Activated B cell treated with CpG ODN at 0.5 μM for 24 hours (primary cell): Measurements from ENCODE around the gene FAAP20. TPM values are rescaled to one million over a fixed set of nuclear protein-coding genes. Genes with fewer than 3 reads are reported as not detected.

Experiments used
- ATAC-seq: fragments of 200-7000 bp; cut with Tn5 transposase; one replicate; pipeline ENCODE4 v1.10.0; 2021; ENCODE audit warnings: low read depth, mild to moderate bottlenecking, moderate library complexity
- CTCF ChIA-PET: fragments of 350-600 bp; sonication (Branson Sonifier 250); formaldehyde crosslinking; loops from one replicate; lab custom pipeline; 2021; ENCODE audit warnings: antibody characterized with exemption; lab: Charles Lee
- POLR2A ChIA-PET: fragments of 350-600 bp; sonication (Branson Sonifier 250); formaldehyde crosslinking; loops from one replicate; lab custom pipeline; 2021; ENCODE audit warnings: antibody characterized with exemption; lab: Charles Lee
- DNase-seq: peaks from one replicate; pipeline ENCODE4 v3.0.0; 2022
- H3K27ac Mint-ChIP-seq: one replicate; pipeline ENCODE4 v1.8.0; 2020; ENCODE audit warnings: mixed read lengths
- H3K27me3 Mint-ChIP-seq: one replicate; pipeline ENCODE4 v1.8.0; 2021; ENCODE audit warnings: mixed read lengths
- H3K36me3 Mint-ChIP-seq: one replicate; pipeline ENCODE4 v1.8.0; 2021; ENCODE audit warnings: low read depth, mixed read lengths
- H3K4me1 Mint-ChIP-seq: one replicate; pipeline ENCODE4 v1.8.0; 2021; ENCODE audit warnings: mixed read lengths
- H3K4me3 Mint-ChIP-seq: one replicate; pipeline ENCODE4 v1.8.0; 2020; ENCODE audit warnings: mild to moderate bottlenecking, mixed read lengths
- H3K9me3 Mint-ChIP-seq: one replicate; pipeline ENCODE4 v1.8.0; 2020; ENCODE audit warnings: mixed read lengths
- CTCF ChIP-seq: fragments of 200-600 bp; IDR thresholded peaks from one replicate; pipeline ENCODE4 v1.8.0; 2022; ENCODE audit warnings: antibody characterized with exemption, mild to moderate bottlenecking
- intact Hi-C: fragments of 100-400 bp; cut with micrococcal nuclease; formaldehyde crosslinking; loops from one replicate; pipeline ENCODE4 v1.15.1; 2024
- total RNA-seq: library from RNA; stranded (reverse); gene quantifications from 2 replicates; pipeline ENCODE4 v1.2.3, GENCODE V29; 2022

Gene FAAP20
- total RNA-seq, 1 donor from 2014 or later: 73.7 TPM

GRCh38 chr1:2188336-2188735, 6.2 kb downstream of the FAAP20 start:
- intact Hi-C loops: no loop called here
- ChIA-PET POLR2A (interaction anchor here (0.7 to 1.2 kb wide), 3 partner anchors 9 to 55 kb away, joined by 3 to 8 read pairs (median 8); no protein-coding TSS in a partner anchor), CTCF (interaction anchor here (2.1 kb wide), 1 partner anchor 14 kb away, joined by 8 read pairs; no protein-coding TSS in a partner anchor)
- H3K36me3 Mint-ChIP-seq: peaks cover 30% of the 10 kb centered on the region
- H3K9me3 Mint-ChIP-seq: no peaks in the 10 kb centered on the region
- DNase-seq (no peak), ATAC-seq (no peak)
- TF ChIP-seq CTCF: no peak
- no peak overlapping the region for H3K27ac Mint-ChIP-seq
- H3K27me3 Mint-ChIP-seq: no peaks in the 10 kb centered on the region
- no peak overlapping the region for H3K4me3 Mint-ChIP-seq
- H3K4me1 Mint-ChIP-seq: peaks cover 17% of the 10 kb centered on the region

GRCh38 chr1:2187619-2188018, 7.0 kb downstream of the FAAP20 start:
- Mint-ChIP-seq H3K36me3 (peaks cover 29% of the 10 kb centered on the region), H3K4me1 (peaks cover 14% of the 10 kb centered on the region), H3K9me3 (no peaks in the 10 kb centered on the region), H3K4me3 (no peak overlapping the region), H3K27ac (no peak overlapping the region), H3K27me3 (no peaks in the 10 kb centered on the region)
- no peak for TF ChIP-seq CTCF
- intact Hi-C loops: no loop called here
- POLR2A ChIA-PET: interaction anchor here (0.7 kb wide), 1 partner anchor 369 kb away, joined by 5 read pairs; the partner anchor contains the start of gene TNFRSF14
- DNase-seq (no peak), ATAC-seq (no peak)
- CTCF ChIA-PET: interaction anchor here (2.1 kb wide), 1 partner anchor 13 kb away, joined by 8 read pairs; no protein-coding TSS in a partner anchor

- Mint-ChIP-seq H3K36me3 (peaks cover 27% of the 10 kb centered on the region), H3K27me3 (no peaks in the 10 kb centered on the region), H3K4me1 (peaks cover 14% of the 10 kb centered on the region), H3K27ac (no peak overlapping the region), H3K4me3 (no peak overlapping the region), H3K9me3 (no peaks in the 10 kb centered on the region)
- TF ChIP-seq CTCF: no peak
- intact Hi-C loops: no loop called here
- ATAC-seq: no peak
- CTCF ChIA-PET: no interaction called here
- POLR2A ChIA-PET: interaction anchor here (0.7 kb wide), 1 partner anchor 369 kb away, joined by 5 read pairs; the partner anchor contains the start of gene TNFRSF14
- no peak for DNase-seq
Measured at GRCh38 chr1:2186901-2187300, 7.7 kb downstream of the FAAP20 start.

- TF ChIP-seq CTCF: no peak
- CTCF ChIA-PET: no interaction called here
- Mint-ChIP-seq H3K4me1 (peaks cover 11% of the 10 kb centered on the region), H3K9me3 (no peaks in the 10 kb centered on the region), H3K27ac (no peak overlapping the region), H3K36me3 (peaks cover 25% of the 10 kb centered on the region), H3K4me3 (no peak overlapping the region), H3K27me3 (no peaks in the 10 kb centered on the region)
- POLR2A ChIA-PET: no interaction called here
- ATAC-seq (no peak), DNase-seq (no peak)
- intact Hi-C loops: no loop called here
Measured at GRCh38 chr1:2185880-2186855, 8.4 kb downstream of the FAAP20 start.

- no peak for TF ChIP-seq CTCF
- ChIA-PET CTCF (interaction anchor here (1.8 kb wide), 1 partner anchor 10 kb away, joined by 6 read pairs; no protein-coding TSS in a partner anchor), POLR2A (no interaction called here)
- intact Hi-C loops: no loop called here
- no peaks in the 10 kb centered on the region for H3K9me3 Mint-ChIP-seq
- H3K27ac Mint-ChIP-seq: no peak overlapping the region
- H3K27me3 Mint-ChIP-seq: no peaks in the 10 kb centered on the region
- no peak for ATAC-seq
- DNase-seq: no peak
- H3K4me1 Mint-ChIP-seq: peaks cover 7% of the 10 kb centered on the region
- peaks cover 32% of the 10 kb centered on the region for H3K36me3 Mint-ChIP-seq
- H3K4me3 Mint-ChIP-seq: no peak overlapping the region
Measured at GRCh38 chr1:2184934-2185333, 9.6 kb downstream of the FAAP20 start.
